ENCODE data around the gene TPH2. TPM values are rescaled to one million over a fixed set of nuclear protein-coding genes. Genes with fewer than 3 reads are reported as not detected.

The TPH2 gene
- total RNA-seq, 1 donor from 2014 or later, result not detected

DNA sequence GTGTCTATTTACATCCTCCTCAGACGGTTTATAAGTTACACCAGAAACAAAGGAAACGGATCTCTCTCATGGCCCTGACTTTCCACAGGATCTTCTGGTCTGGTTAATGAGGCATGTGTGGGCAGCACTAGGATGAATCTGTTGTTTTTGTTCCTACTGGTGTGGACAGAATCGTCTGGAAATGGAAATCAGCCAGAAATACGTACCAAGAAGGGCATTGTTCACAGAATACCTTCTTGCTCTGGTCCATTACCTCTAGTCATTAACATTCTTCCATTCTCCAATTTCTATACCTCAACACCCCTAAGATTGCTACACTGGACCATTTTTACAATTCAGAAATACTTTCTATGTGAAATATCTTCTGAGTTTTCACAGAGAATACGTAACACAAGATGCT is 86.0 kb downstream of the TPH2 start:
- FAIRE-seq (no peak), DNase-seq (ENCODE audit: low read depth) (no peak)
- Histone ChIP-seq H3K4me3 (ENCODE audit: low read depth, low read length) (no peak overlapping the region), H3K36me3 (ENCODE audit: control insufficient read depth, insufficient read depth, low read length) (no peaks in the 10 kb centered on the region), H3K27me3 (ENCODE audit: control insufficient read depth, insufficient read depth, low read length) (no peaks in the 10 kb centered on the region)
- TF ChIP-seq, protein P1, sequence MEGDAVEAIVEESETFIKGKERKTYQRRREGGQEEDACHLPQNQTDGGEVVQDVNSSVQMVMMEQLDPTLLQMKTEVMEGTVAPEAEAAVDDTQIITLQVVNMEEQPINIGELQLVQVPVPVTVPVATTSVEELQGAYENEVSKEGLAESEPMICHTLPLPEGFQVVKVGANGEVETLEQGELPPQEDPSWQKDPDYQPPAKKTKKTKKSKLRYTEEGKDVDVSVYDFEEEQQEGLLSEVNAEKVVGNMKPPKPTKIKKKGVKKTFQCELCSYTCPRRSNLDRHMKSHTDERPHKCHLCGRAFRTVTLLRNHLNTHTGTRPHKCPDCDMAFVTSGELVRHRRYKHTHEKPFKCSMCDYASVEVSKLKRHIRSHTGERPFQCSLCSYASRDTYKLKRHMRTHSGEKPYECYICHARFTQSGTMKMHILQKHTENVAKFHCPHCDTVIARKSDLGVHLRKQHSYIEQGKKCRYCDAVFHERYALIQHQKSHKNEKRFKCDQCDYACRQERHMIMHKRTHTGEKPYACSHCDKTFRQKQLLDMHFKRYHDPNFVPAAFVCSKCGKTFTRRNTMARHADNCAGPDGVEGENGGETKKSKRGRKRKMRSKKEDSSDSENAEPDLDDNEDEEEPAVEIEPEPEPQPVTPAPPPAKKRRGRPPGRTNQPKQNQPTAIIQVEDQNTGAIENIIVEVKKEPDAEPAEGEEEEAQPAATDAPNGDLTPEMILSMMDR (IDR thresholded peaks at IDR 0.05; ENCODE audit: insufficient read depth, low read length, severe bottlenecking), result no peak

DNA sequence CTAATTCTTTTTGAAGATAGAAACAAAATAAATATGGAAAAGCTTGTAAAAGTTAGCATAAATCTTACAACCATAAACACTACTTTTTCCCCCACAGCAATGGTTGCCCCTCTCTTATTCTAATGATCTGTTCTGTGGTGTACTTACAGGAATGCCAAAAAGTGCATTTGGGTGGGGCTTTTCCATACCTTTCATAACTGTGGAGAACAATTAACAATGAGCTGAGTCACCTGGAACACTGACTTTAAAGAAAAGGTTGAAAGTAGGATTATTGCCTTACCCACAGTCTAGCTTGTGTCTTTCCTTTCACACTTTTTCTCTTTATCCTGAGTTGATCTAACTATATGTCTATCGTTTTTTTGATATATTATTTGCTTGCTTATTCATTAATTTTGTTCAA is 86.9 kb downstream of the TPH2 start:
- TF ChIP-seq, protein P1 (IDR thresholded peaks at IDR 0.05; ENCODE audit: insufficient read depth, low read length, severe bottlenecking), result no peak
- Histone ChIP-seq H3K4me3 (ENCODE audit: low read depth, low read length) (no peak overlapping the region), H3K27me3 (ENCODE audit: control insufficient read depth, insufficient read depth, low read length) (no peaks in the 10 kb centered on the region), H3K36me3 (ENCODE audit: control insufficient read depth, insufficient read depth, low read length) (no peaks in the 10 kb centered on the region)
- FAIRE-seq (no peak), DNase-seq (ENCODE audit: low read depth) (peak; percentile 21)

DNA sequence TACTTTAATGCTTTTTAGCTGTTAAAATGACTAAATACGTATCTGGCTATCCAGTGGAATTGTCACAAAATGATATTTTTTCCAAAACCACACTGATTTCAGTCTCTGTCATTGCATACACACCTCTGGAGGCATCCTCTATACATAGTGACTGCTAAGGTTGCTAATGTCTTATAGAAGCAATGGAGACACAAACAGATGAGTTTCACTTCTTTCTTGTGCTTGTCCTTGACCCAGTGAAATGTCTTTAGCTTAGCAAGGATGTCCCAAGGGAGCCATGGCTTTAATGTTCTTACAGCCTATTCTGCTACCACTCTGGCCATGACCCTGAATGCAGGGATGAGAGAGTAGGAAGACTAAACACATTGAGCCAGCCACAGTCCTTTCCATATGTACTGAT is 90.3 kb downstream of the TPH2 start:
- FAIRE-seq, result no peak
- H3K36me3 ChIP-seq (ENCODE audit: control insufficient read depth, insufficient read depth, low read length), result no peaks in the 10 kb centered on the region

DNA sequence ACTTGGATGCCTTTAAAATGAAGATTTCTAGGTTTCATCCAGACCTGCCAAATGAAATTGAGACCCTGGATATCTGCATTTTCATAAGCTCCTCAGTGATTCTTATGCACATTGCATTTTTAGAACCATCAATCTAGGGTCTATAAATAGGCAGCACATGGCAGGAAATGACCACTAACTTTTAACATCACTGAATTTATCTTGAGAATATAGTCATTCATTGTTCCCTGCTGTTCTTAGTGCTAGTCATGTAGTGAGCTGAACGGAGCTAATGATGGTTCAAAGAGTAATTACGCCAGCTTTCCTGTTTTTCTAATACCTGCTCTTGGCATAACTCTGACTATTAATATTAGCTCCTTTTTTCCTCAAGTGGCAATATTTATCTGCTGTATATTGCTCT is 91.6 kb downstream of the TPH2 start:
- FAIRE-seq, result no peak
- Histone ChIP-seq H3K27me3 (ENCODE audit: control insufficient read depth, insufficient read depth, low read length) (no peaks in the 10 kb centered on the region), H3K36me3 (ENCODE audit: control insufficient read depth, insufficient read depth, low read length) (no peaks in the 10 kb centered on the region), H3K4me3 (ENCODE audit: low read depth, low read length) (no peak overlapping the region)
- TF ChIP-seq, protein P1 (IDR thresholded peaks at IDR 0.05; ENCODE audit: insufficient read depth, low read length, severe bottlenecking), result no peak
- DNase-seq (ENCODE audit: low read depth), result no peak

More for the DNA sequence above, 90.3 kb downstream of the TPH2 start:
- TF ChIP-seq, protein P1 (IDR thresholded peaks at IDR 0.05; ENCODE audit: insufficient read depth, low read length, severe bottlenecking), result no peak
- Histone ChIP-seq H3K4me3 (ENCODE audit: low read depth, low read length) (no peak overlapping the region), H3K27me3 (ENCODE audit: control insufficient read depth, insufficient read depth, low read length) (no peaks in the 10 kb centered on the region)
- DNase-seq (ENCODE audit: low read depth), result no peak

DNA sequence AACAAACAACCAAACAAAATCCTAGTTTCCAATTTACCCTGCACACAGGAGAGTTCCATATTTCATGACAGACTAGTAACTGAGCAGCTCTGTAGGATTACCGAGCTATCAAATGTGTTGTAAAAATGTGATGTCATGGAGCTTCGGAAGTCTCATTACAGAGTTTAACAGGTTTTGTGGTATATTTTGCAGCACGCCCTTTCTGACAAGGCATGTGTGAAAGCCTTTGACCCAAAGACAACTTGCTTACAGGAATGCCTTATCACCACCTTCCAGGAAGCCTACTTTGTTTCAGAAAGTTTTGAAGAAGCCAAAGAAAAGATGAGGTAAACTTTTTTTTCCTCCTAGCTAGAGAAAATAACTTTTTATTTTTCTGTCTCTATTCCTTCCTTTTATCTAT is 92.4 kb downstream of the TPH2 start:
- no peak for DNase-seq (ENCODE audit: low read depth)
- no peak for FAIRE-seq
- H3K36me3 ChIP-seq (ENCODE audit: control insufficient read depth, insufficient read depth, low read length), result no peaks in the 10 kb centered on the region
- no peak overlapping the region for H3K4me3 ChIP-seq (ENCODE audit: low read depth, low read length)
- TF ChIP-seq, protein P1 (IDR thresholded peaks at IDR 0.05; ENCODE audit: insufficient read depth, low read length, severe bottlenecking), result no peak
- H3K27me3 ChIP-seq (ENCODE audit: control insufficient read depth, insufficient read depth, low read length), result no peaks in the 10 kb centered on the region

DNA sequence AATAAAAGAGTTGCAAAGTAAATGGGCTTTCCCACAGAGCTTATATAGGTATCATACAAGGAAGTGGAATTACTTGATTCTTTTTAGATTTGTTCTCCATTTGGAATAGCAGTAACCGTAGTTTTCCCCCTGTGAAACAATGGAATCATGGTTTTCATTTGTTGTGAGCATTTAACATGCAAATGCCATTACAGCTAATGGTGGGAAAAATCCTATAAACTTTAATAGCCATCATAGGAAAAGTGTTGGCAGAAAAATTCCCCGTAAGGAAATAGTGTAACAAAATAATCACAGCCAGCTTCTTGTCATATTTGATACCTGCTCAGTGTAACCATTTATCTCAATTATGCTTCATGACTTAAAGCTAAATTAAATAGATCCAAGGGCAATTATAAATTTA is 95.3 kb downstream of the TPH2 start:
- FAIRE-seq, result no peak

More for the DNA sequence above, 95.3 kb downstream of the TPH2 start:
- DNase-seq (ENCODE audit: low read depth), result no peak
- TF ChIP-seq, protein P1 (IDR thresholded peaks at IDR 0.05; ENCODE audit: insufficient read depth, low read length, severe bottlenecking), result no peak
- Histone ChIP-seq H3K27me3 (ENCODE audit: control insufficient read depth, insufficient read depth, low read length) (no peaks in the 10 kb centered on the region), H3K4me3 (ENCODE audit: low read depth, low read length) (no peak overlapping the region), H3K36me3 (ENCODE audit: control insufficient read depth, insufficient read depth, low read length) (no peaks in the 10 kb centered on the region)
